Thoracic aorta (tissue), 2 donors: Measurements from ENCODE around the gene CXCL14. TPM values are rescaled to one million over a fixed set of nuclear protein-coding genes. Genes with fewer than 3 reads are reported as not detected.

Experiments used
- ATAC-seq: fragments of 150-250 bp; one replicate; pipeline ENCODE4 v1.8.0; 2017; ENCODE audit warnings: low read depth; ENCODE audit not compliant: insufficient number of reproducible peaks, low FRiP score
- DNase-seq: peaks from one replicate; pipeline ENCODE4 v3.0.0-alpha.2; 2020; ENCODE audit warnings: low spot score
- H3K27ac ChIP-seq, 2 donors: fragments of 200-600 bp; sonication (generic); 1 replicate in 1 of 2; 2 replicates in 1 of 2; pipeline ENCODE4 v1.5.1; 2016; ENCODE audit warnings: mild to moderate bottlenecking in 2 of 2, moderate library complexity in 2 of 2
- H3K27me3 ChIP-seq: fragments of 200-600 bp; sonication (generic); replicated peaks from 2 replicates; pipeline ENCODE4 v1.6.0; 2016; ENCODE audit warnings: mild to moderate bottlenecking; ENCODE audit not compliant: insufficient read depth
- H3K36me3 ChIP-seq: fragments of 200-600 bp; sonication (generic); one replicate; pipeline ENCODE4 v1.5.1; 2016
- H3K4me1 ChIP-seq, 2 donors: fragments of 200-600 bp; sonication (generic); 1 replicate in 1 of 2; 2 replicates in 1 of 2; pipeline versions ENCODE4 v1.5.1 to v1.6.0; 2016; ENCODE audit warnings: low read depth in 2 of 2, mild to moderate bottlenecking in 1 of 2; ENCODE audit not compliant: control insufficient read depth in 1 of 2
- H3K4me3 ChIP-seq: fragments of 200-600 bp; sonication (generic); 2 replicates; pipeline ENCODE4 v1.5.1; 2016; ENCODE audit warnings: mild to moderate bottlenecking
- H3K9me3 ChIP-seq: fragments of 200-600 bp; sonication (generic); 2 replicates; pipeline ENCODE4 v1.5.1; 2016
- total RNA-seq, 2 donors: library from RNA; depleted of rRNA; stranded (reverse); fragments of >200 nt; gene quantifications; one replicate each; pipeline versions ENCODE4 v1.1.0 to v1.2.3, GENCODE V29; 2016
- TF ChIP-seq, protein P1 (sequence below): fragments of 200-600 bp; sonication (generic); IDR thresholded peaks from one replicate; pipeline ENCODE4 v1.5.1; 2019; ENCODE audit warnings: antibody characterized with exemption

Gene CXCL14
- total RNA-seq, 2 donors from 2014 or later = 27.5 to 28.7 TPM

DNA sequence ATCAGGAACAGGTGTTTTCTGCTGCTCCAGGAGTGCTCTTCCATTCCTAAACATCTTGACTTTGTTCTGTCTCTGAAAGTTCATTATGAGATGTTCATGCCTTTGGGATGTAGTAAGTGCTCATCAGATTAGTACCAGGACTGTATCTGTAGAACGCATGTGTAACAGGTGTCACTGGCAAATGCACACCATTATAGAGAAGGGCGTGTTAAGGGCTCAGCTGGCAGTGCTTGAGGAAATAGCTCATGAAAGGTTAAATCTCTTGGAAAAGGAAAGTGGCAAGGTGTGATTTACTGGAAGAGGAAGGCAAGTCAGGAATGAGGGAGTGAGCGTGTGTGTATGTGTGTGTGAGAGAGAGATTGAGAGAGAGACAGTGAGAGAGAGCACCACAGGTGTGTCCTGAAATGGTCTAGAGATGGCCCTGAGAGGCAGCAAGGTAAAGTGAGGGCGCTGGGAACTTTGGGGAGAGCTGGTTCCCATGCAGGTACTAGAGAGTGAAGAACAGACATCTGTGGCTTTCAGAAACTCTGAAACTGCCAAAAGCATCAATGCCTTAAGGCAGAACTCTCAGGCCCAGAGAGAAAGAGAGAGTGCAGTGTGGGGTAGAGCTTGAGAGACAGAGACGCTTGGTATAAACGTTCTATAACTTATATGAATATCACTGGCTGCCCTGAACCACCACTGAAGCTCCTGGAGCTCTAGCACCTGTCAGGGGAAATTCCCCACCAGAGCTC is 13.7 kb upstream of the CXCL14 start:
- no peaks in the 10 kb centered on the region for H3K4me1 ChIP-seq
- no peak for DNase-seq
- no peaks in the 10 kb centered on the region for H3K9me3 ChIP-seq
- no peak overlapping the region for H3K4me3 ChIP-seq
- no peak overlapping the region for H3K27ac ChIP-seq
- peak; percentile 2 for ATAC-seq
- TF ChIP-seq, protein P1, sequence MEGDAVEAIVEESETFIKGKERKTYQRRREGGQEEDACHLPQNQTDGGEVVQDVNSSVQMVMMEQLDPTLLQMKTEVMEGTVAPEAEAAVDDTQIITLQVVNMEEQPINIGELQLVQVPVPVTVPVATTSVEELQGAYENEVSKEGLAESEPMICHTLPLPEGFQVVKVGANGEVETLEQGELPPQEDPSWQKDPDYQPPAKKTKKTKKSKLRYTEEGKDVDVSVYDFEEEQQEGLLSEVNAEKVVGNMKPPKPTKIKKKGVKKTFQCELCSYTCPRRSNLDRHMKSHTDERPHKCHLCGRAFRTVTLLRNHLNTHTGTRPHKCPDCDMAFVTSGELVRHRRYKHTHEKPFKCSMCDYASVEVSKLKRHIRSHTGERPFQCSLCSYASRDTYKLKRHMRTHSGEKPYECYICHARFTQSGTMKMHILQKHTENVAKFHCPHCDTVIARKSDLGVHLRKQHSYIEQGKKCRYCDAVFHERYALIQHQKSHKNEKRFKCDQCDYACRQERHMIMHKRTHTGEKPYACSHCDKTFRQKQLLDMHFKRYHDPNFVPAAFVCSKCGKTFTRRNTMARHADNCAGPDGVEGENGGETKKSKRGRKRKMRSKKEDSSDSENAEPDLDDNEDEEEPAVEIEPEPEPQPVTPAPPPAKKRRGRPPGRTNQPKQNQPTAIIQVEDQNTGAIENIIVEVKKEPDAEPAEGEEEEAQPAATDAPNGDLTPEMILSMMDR = no peak
- no peaks in the 10 kb centered on the region for H3K36me3 ChIP-seq
- H3K27me3 ChIP-seq = no peaks in the 10 kb centered on the region

DNA sequence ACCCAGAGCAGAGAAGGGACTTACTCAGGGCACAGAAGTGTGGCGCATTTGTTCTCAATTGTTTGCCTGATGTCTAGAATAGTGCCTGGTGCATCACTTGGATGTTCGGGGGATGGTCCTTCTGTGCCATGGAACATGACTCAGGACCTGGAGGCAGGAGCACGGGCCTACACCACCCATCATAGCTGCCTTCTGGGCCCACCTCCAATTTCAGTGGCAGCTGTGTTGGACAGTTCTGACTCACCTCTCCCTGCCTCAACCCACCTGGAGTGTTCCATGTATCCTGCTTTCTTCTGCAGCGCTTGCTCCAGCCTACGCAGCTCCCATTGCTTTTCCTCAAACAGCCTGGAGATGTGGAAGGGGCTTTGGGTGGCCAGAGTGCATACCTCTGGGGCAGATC is 12.5 kb upstream of the CXCL14 start:
- H3K9me3 ChIP-seq = no peaks in the 10 kb centered on the region
- TF ChIP-seq, protein P1 = no peak
- H3K4me1 ChIP-seq = no peaks in the 10 kb centered on the region
- ATAC-seq (no peak), DNase-seq (no peak)
- H3K36me3 ChIP-seq = no peaks in the 10 kb centered on the region
- H3K4me3 ChIP-seq = no peak overlapping the region
- no peak overlapping the region for H3K27ac ChIP-seq
- no peaks in the 10 kb centered on the region for H3K27me3 ChIP-seq

- no peaks in the 10 kb centered on the region for H3K27me3 ChIP-seq
- no peaks in the 10 kb centered on the region for H3K4me1 ChIP-seq
- ATAC-seq = no peak
- no peak overlapping the region for H3K27ac ChIP-seq
- H3K9me3 ChIP-seq = no peaks in the 10 kb centered on the region
- no peak for DNase-seq
- TF ChIP-seq, protein P1 = no peak
- H3K36me3 ChIP-seq = no peaks in the 10 kb centered on the region
- H3K4me3 ChIP-seq = no peak overlapping the region
Observed at GRCh38 chr5:135589152-135589551, 10.4 kb upstream of the CXCL14 start.

DNA sequence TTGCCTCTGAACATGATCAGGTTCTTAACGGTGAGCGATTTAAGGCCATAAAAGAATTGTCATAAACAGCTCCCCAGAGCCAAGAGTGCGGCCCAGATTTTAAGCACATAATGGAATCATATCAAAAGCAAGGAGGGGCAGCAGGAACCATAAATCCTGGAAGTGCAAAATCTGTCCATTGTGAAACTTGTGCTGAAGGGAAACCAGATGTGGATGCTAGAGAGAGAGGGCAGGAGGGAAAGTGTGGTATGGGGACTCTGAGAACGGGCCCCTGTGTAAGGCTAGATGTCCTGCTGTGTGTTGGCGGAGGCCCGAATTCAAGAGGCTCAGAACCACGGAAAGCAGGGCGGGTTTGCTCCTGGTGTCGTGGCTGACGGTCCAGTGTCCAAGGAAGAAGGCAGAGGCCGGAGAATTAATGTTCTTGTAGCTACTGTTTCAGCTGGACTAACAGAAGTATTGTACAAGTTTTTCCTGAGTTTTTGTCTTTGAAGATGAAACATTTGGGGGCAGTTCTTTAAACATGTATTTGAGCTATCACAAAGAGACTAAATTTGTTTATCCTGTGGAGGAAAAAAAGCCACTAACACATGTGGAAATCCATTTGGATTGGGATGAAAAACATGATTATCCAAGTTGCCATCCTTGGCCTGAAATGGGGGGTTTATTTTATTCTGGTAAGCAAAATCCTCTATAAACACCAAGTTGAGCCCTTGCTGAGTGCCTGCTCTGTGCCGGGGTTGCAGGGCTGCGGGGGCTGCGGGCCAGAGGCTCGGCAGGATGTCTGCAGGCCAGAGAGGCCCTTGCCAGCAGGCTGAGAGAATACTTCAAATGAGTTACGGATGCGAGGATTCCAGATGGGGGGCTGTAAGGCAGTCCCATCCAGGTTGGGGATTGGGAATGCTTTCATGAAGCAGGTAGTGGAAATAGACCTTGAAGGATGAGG is 9.2 kb upstream of the CXCL14 start:
- H3K4me3 ChIP-seq = no peak overlapping the region
- H3K27ac ChIP-seq = no peak overlapping the region
- no peak for DNase-seq
- TF ChIP-seq, protein P1 = no peak
- no peaks in the 10 kb centered on the region for H3K9me3 ChIP-seq
- no peak for ATAC-seq
- H3K36me3 ChIP-seq = no peaks in the 10 kb centered on the region
- no peaks in the 10 kb centered on the region for H3K27me3 ChIP-seq
- H3K4me1 ChIP-seq = no peaks in the 10 kb centered on the region

DNA sequence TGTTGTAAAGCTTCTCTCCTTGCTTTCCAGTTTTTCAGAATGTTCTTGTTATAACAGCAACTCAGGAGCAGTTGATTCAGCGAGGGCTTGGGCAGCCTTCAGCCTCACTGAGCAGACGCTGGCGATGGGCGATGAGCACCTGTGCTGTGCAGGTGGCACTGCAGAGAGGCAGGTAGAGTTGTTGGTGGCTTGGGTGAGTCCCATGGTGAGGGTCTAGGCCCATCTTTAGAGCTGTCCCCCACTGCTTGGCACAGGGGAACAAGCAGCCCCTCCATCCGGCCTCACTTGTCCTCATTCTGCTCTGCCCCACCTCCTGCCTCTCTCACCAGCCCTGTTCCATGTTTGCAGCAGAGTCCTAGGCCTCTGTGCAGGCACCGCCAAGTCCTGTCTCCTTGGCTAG is 6.1 kb upstream of the CXCL14 start:
- Histone ChIP-seq H3K9me3 (no peaks in the 10 kb centered on the region), H3K27me3 (no peaks in the 10 kb centered on the region), H3K4me1 (no peaks in the 10 kb centered on the region), H3K4me3 (no peak overlapping the region), H3K36me3 (no peaks in the 10 kb centered on the region), H3K27ac (no peak overlapping the region)
- no peak for ATAC-seq
- TF ChIP-seq, protein P1 = no peak
- no peak for DNase-seq
